Cardiac septum (tissue), 1 donor: ENCODE measurements around the gene PHF2. TPM values are rescaled to one million over a fixed set of nuclear protein-coding genes. Genes with fewer than 3 reads are reported as not detected.
A peak's percentile ranks its signal among the peaks of the same experiment; 100 is the strongest.

Source experiments
- DNase-seq: peaks from one replicate; pipeline ENCODE4 v3.0.0-alpha.2; 2020; ENCODE audit warnings: low spot score
- intact Hi-C: fragments of 100-400 bp; cut with DNase I; formaldehyde crosslinking; loops from one replicate; pipeline ENCODE4 v1.14.0; 2022
- total RNA-seq: library from RNA; stranded (reverse); fragmentation: NEBNext Ultra II Directional; extraction: Animal tissue kit (Norgen Biotek cat#: 25700); gene quantifications from one replicate; pipeline ENCODE4 v1.2.1, GENCODE V29; 2021
- donor health status: DM: no; HTN: no; CAD: no.

Gene PHF2
- total RNA-seq, 1 donor from 2014 or later = 24.5 TPM

GRCh38 chr9:93566408-93567270, 9.7 kb upstream of the PHF2 start:
- intact Hi-C loops = loop anchor here (1.0 to 10.0 kb wide), 3 partner anchors 9 to 262 kb away; partner anchors contain the start of gene FAM120A
- peak; percentile 99 for DNase-seq

- intact Hi-C loops = loop anchor here (1.0 to 10.0 kb wide), 2 partner anchors 8 to 263 kb away; no protein-coding TSS in a partner anchor
- peak; percentile 73 for DNase-seq
Observed at GRCh38 chr9:93567271-93567959, 9.0 kb upstream of the PHF2 start.

- intact Hi-C loops = loop anchor here (10.0 kb wide), 1 partner anchor 263 kb away; no protein-coding TSS in a partner anchor
- no peak for DNase-seq
Observed at GRCh38 chr9:93568169-93568568, 8.2 kb upstream of the PHF2 start.

GRCh38 chr9:93569621-93570174, 6.7 kb upstream of the PHF2 start:
- DNase-seq = peak; percentile 59
- intact Hi-C loops = loop anchor here (10.0 kb wide), 3 partner anchors 265 to 475 kb away; partner anchors contain the start of genes CARD19 and NINJ1

GRCh38 chr9:93572221-93572620, 4.2 kb upstream of the PHF2 start:
- intact Hi-C loops = loop anchor here (10.0 kb wide), 2 partner anchors 437 to 477 kb away; partner anchors contain the start of genes CARD19 and NINJ1
- DNase-seq = no peak

- intact Hi-C loops = loop anchor here (10.0 kb wide), 2 partner anchors 438 to 478 kb away; partner anchors contain the start of genes CARD19 and NINJ1
- peak; percentile 63 for DNase-seq
Observed at GRCh38 chr9:93572636-93573515, 3.5 kb upstream of the PHF2 start.

- intact Hi-C loops = loop anchor here (10.0 kb wide), 2 partner anchors 439 to 479 kb away; partner anchors contain the start of genes CARD19 and NINJ1
Observed at GRCh38 chr9:93573516-93573828, 2.9 kb upstream of the PHF2 start.

GRCh38 chr9:93574091-93574899, 2.1 kb upstream of the PHF2 start:
- DNase-seq = peak; percentile 50
- intact Hi-C loops = loop anchor here (10.0 kb wide), 2 partner anchors 439 to 479 kb away; partner anchors contain the start of genes CARD19 and NINJ1

More at GRCh38 chr9:93573516-93573828, 2.9 kb upstream of the PHF2 start:
- no peak for DNase-seq

GRCh38 chr9:93574900-93575795, 1.2 kb upstream of the PHF2 start:
- DNase-seq = peak; percentile 66
- intact Hi-C loops = loop anchor here (1.0 to 10.0 kb wide), 3 partner anchors 8 to 480 kb away; partner anchors contain the start of genes CARD19 and NINJ1

GRCh38 chr9:93575796-93576257, 557 bp upstream of the PHF2 start:
- peak; percentile 84 for DNase-seq
- intact Hi-C loops = loop anchor here (1.0 to 10.0 kb wide), 3 partner anchors 9 to 481 kb away; partner anchors contain the start of genes CARD19 and NINJ1

- intact Hi-C loops = loop anchor here (10.0 kb wide), 2 partner anchors 443 to 483 kb away; partner anchors contain the start of genes CARD19 and NINJ1
- DNase-seq = peak; percentile 79
Observed at GRCh38 chr9:93577078-93577974, 942 bp downstream of the PHF2 start.

- intact Hi-C loops = loop anchor here (10.0 kb wide), 2 partner anchors 443 to 483 kb away; partner anchors contain the start of genes CARD19 and NINJ1
- peak; percentile 75 for DNase-seq
Observed at GRCh38 chr9:93577975-93578682, 1.7 kb downstream of the PHF2 start.

- intact Hi-C loops = loop anchor here (10.0 kb wide), 2 partner anchors 444 to 484 kb away; partner anchors contain the start of genes CARD19 and NINJ1
- peak; percentile 51 for DNase-seq
Observed at GRCh38 chr9:93578844-93579243, 2.5 kb downstream of the PHF2 start.

GRCh38 chr9:93579711-93580516, 3.5 kb downstream of the PHF2 start:
- intact Hi-C loops = loop anchor here (10.0 kb wide), 2 partner anchors 445 to 485 kb away; partner anchors contain the start of genes CARD19 and NINJ1
- DNase-seq = peak; percentile 51
